GM12878 (cell line): ENCODE data around the gene LILRB5. TPM values are rescaled to one million over a fixed set of nuclear protein-coding genes. Genes with fewer than 3 reads are reported as not detected.

ENCODE experiments used
- ATAC-seq: fragments of 200-7000 bp; cut with Tn5 transposase; 3 replicates; pipeline ENCODE4 v1.9.1; 2020; ENCODE audit warnings: mild to moderate bottlenecking, moderate library complexity
- BruUV-seq: library from RNA; stranded (reverse); fragments of 400-500 nt; replicated peaks from 2 replicates; lab custom pipeline; 2021; lab: Mats Ljungman, UMichigan
- CTCF ChIA-PET: fragments of 300-600 bp; sonication (Branson Sonifier 250); formaldehyde crosslinking; extraction: SDS; loops from one replicate; lab custom pipeline; 2021; ENCODE audit warnings: inconsistent platforms; lab: Yijun Ruan, JAX
- POLR2A ChIA-PET: fragments of 350-600 bp; formaldehyde crosslinking; extraction: SDS; loops from one replicate; lab custom pipeline; 2021; ENCODE audit warnings: inconsistent platforms; lab: Charles Lee
- RAD21 ChIA-PET: fragments of 300-600 bp; sonication (Branson Sonifier 250); formaldehyde crosslinking; loops from one replicate; lab custom pipeline; 2023; ENCODE audit warnings: antibody characterized with exemption; ENCODE audit not compliant: unreplicated experiment; lab: Charles Lee
- SMC1A ChIA-PET: fragments of 300-600 bp; sonication (Branson Sonifier 250); formaldehyde crosslinking; loops from one replicate; lab custom pipeline; 2023; ENCODE audit not compliant: unreplicated experiment, uncharacterized antibody; lab: Charles Lee
- DNase-seq: peaks from one replicate; pipeline ENCODE4 v3.0.0-alpha.2; 2011; ENCODE audit warnings: low read depth, low spot score
- FAIRE-seq: peaks from 3 replicates; lab custom pipeline; 2011; peaks lifted over from hg19 to GRCh38; lab: Jason Lieb, UNC
- H2AFZ ChIP-seq: 2 replicates; pipeline ENCODE4 v1.6.0; 2011; ENCODE audit warnings: low read depth, low read length, control low read depth; ENCODE audit not compliant: control insufficient read depth
- H3K27ac ChIP-seq: 2 replicates; pipeline ENCODE4 v1.5.1; 2011; ENCODE audit warnings: control low read depth; ENCODE audit not compliant: control insufficient read depth, insufficient read depth
- H3K27me3 ChIP-seq, 2 experiments: replicated peaks in 1 of 2; 2 replicates each; pipeline versions ENCODE4 v1.6.0 to v1.6.1; 2011; ENCODE audit warnings: low read length in 1 of 2; ENCODE audit not compliant: control insufficient read depth in 2 of 2, insufficient read depth in 2 of 2
- H3K36me3 ChIP-seq, 2 experiments: 2 replicates each; pipeline ENCODE4 v1.5.1; 2011; ENCODE audit warnings: low read length in 1 of 2; ENCODE audit not compliant: control insufficient read depth in 2 of 2, insufficient read depth in 2 of 2
- H3K4me1 ChIP-seq: 2 replicates; pipeline ENCODE4 v1.6.1; 2011; ENCODE audit warnings: mild to moderate bottlenecking, low read length, moderate library complexity, mixed read lengths; ENCODE audit not compliant: control insufficient read depth, insufficient read depth
- H3K4me2 ChIP-seq: 2 replicates; pipeline ENCODE4 v1.6.0; 2011; ENCODE audit warnings: control low read depth; ENCODE audit not compliant: control insufficient read depth, insufficient read depth
- H3K4me3 ChIP-seq: fragments of 200-600 bp; sonication (generic); 2 replicates; pipeline ENCODE4 v1.5.1; 2016
- H3K79me2 ChIP-seq: 2 replicates; pipeline ENCODE4 v1.6.0; 2011; ENCODE audit warnings: low read length; ENCODE audit not compliant: control insufficient read depth, insufficient read depth
- H3K9ac ChIP-seq: 2 replicates; pipeline ENCODE4 v1.8.0; 2011; ENCODE audit warnings: low read length, control low read depth, mixed read lengths; ENCODE audit not compliant: control insufficient read depth, insufficient read depth
- H3K9me3 ChIP-seq: replicated peaks from 3 replicates; pipeline ENCODE4 v1.5.1; 2011; ENCODE audit warnings: mild to moderate bottlenecking, low read length; ENCODE audit not compliant: control insufficient read depth, insufficient read depth
- H4K20me1 ChIP-seq: 2 replicates; pipeline ENCODE4 v1.6.0; 2011; ENCODE audit not compliant: control insufficient read depth, insufficient read depth
- BMI1 ChIP-seq: fragments of 450-650 bp; IDR thresholded peaks from 2 replicates; pipeline ENCODE4 v1.6.1; 2016; ENCODE audit warnings: mild to moderate bottlenecking, moderate library complexity, borderline replicate concordance
- BRCA1 ChIP-seq: IDR thresholded peaks from 2 replicates; pipeline ENCODE4 v1.6.1; 2011; ENCODE audit warnings: low read depth, low read length, improper control_type of control experiment
- CBX5 ChIP-seq: sonication (generic); IDR thresholded peaks from 2 replicates; pipeline ENCODE4 v1.6.1; 2016; ENCODE audit warnings: low read depth, moderate library complexity, mild to moderate bottlenecking, inconsistent platforms
- CREM ChIP-seq: IDR thresholded peaks from 2 replicates; pipeline ENCODE4 v1.6.1; 2014; ENCODE audit warnings: antibody characterized with exemption, low read depth
- FOS ChIP-seq: IDR thresholded peaks from 3 replicates; pipeline ENCODE4 v1.6.1; 2011; ENCODE audit warnings: borderline replicate concordance; ENCODE audit not compliant: insufficient read length; ENCODE audit errors: extremely low read depth
- GATAD2B ChIP-seq: fragments of 450-650 bp; conservative IDR thresholded peaks from 2 replicates; pipeline ENCODE4 v1.6.1; 2017; ENCODE audit warnings: low read depth, mild to moderate bottlenecking, moderate library complexity
- MTA3 ChIP-seq: IDR thresholded peaks from 2 replicates; pipeline ENCODE4 v1.6.1; 2012; ENCODE audit warnings: low read length, inconsistent platforms, borderline replicate concordance
- RCOR1 ChIP-seq: conservative IDR thresholded peaks from 2 replicates; pipeline ENCODE4 v1.6.1; 2012; ENCODE audit warnings: low read depth, low read length, improper control_type of control experiment
- SIX5 ChIP-seq: IDR thresholded peaks from 2 replicates; pipeline ENCODE4 v1.6.1; 2011; ENCODE audit warnings: mild to moderate bottlenecking, low read depth, low read length, moderate library complexity; ENCODE audit not compliant: severe bottlenecking
- WGBS: methylation state at CpG from one replicate; pipeline ENCODE4 v1.1.6; 2016; ENCODE audit warnings: low lambda C conversion rate; ENCODE audit not compliant: insufficient replicate concordance, insufficient coverage; ENCODE audit errors: missing lambda C conversion rate; 5-methylcytosine and 5-hydroxymethylcytosine counted together
- in situ Hi-C: fragments of 300-500 bp; cut with MboI; formaldehyde crosslinking; loops from 9 replicates; pipeline ENCODE4 v1.14.3; 2018; ENCODE audit warnings: mixed read lengths
- intact Hi-C: fragments of 100-400 bp; cut with micrococcal nuclease; formaldehyde crosslinking; loops from one replicate; pipeline ENCODE4 v1.14.2; 2022; ENCODE audit not compliant: unreplicated experiment
- polyA plus RNA-seq, 11 experiments: library from polyadenylated mRNA; depleted of rRNA in 4 of 11; unstranded in 6 of 11; stranded (reverse) in 5 of 11; fragments of >200 nt; fragmentation: Nextera tagmentation in 4 of 11; fragmentation: Illumina TruSeq in 1 of 11; extraction: Ambion mirVana in 4 of 11; extraction: Trizol in 1 of 11; gene quantifications; 1 replicate in 1 of 11; 2 replicates in 10 of 11; pipeline versions ENCODE4 v1.2.1 to v1.2.3, GENCODE V29; 2011 to 2016; ENCODE audit warnings: inconsistent platforms in 2 of 11, missing spikeins in 2 of 11, low read depth in 1 of 11
- total RNA-seq, 4 experiments: library from RNA; depleted of rRNA in 3 of 4; stranded (reverse); fragments of >200 nt in 3 of 4; fragmentation: Illumina TruSeq in 1 of 4; extraction: Trizol in 1 of 4; gene quantifications; 2 replicates each; pipeline versions ENCODE4 v1.2.1 to v1.2.3, GENCODE V29; 2013 to 2021
- TF ChIP-seq, protein P1 (sequence below): fragments of 450-650 bp; IDR thresholded peaks from 2 replicates; pipeline ENCODE4 v1.6.1; 2017; ENCODE audit warnings: borderline replicate concordance
- TF ChIP-seq, protein P2 (sequence below): fragments of 450-650 bp; IDR thresholded peaks from 2 replicates; pipeline ENCODE4 v1.6.1; 2016; ENCODE audit warnings: mild to moderate bottlenecking
- TF ChIP-seq, protein P3 (sequence below): IDR thresholded peaks from 2 replicates; pipeline ENCODE4 v1.6.1; 2011; ENCODE audit warnings: mild to moderate bottlenecking, low read depth, low read length, moderate library complexity; ENCODE audit not compliant: insufficient replicate concordance
- TF ChIP-seq, protein P4 (sequence below): fragments of 450-650 bp; IDR thresholded peaks from 2 replicates; pipeline ENCODE4 v1.6.1; 2016; ENCODE audit warnings: mild to moderate bottlenecking

Gene LILRB5
- total and polyA plus RNA-seq, 10 of the 15 experiments (the other 5 are each of a cell fraction or from before 2014, with no cell fraction given) = 0.01 to 0.13 TPM; not detected in 8

DNA sequence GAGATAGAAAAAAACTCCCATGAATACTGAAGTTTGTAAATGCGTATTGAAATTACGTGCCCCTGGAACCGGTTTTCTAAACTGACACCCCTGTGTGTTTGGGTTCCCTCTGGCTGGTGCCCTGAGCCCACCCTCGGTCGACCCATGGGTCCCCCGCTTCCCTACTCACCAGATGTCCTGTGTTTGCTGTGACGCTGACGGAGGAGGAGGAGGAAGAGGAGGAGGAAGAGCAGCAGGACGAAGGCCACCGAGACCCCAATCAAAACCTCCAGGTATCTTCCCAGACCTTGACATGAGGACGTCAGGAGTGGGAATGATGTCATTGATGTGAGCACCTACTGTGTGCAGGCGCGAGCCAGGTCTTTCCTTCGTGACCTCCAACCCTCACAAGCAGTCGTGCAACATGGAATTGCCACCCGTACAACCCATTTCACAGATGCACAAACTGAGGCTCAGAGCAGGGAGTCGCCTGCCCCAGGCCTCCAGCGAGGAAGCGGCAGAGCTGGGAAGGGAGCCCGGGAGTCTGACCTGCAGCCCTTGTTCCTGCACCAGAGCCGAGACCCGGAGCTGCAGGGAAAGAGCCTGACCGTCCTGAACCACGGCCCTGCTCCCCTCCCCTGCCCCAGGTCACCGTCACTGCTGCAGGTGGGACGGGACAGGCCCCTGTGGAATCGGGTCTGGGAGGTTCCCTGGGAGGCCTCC is 38.0 kb downstream of the LILRB5 start:
- FAIRE-seq (no peak), DNase-seq (no peak), ATAC-seq (no peak)
- no peak overlapping the region for H2AFZ ChIP-seq
- ChIA-PET SMC1A (no interaction called here), CTCF (no interaction called here), RAD21 (no interaction called here), POLR2A (no interaction called here)
- in situ Hi-C loops = no loop called here
- no peak overlapping the region for H3K4me2 ChIP-seq
- no peak overlapping the region for H3K27ac ChIP-seq
- BruUV-seq = no TSS peak
- no peaks in the 10 kb centered on the region for H3K9me3 ChIP-seq
- no peaks in the 10 kb centered on the region for H3K36me3 ChIP-seq
- no peaks in the 10 kb centered on the region for H4K20me1 ChIP-seq
- 63% methylated on average over 27 of the region's 27 CpGs for whole genome bisulfite sequencing
- no peaks in the 10 kb centered on the region for H3K27me3 ChIP-seq
- no peak overlapping the region for H3K9ac ChIP-seq
- intact Hi-C loops = no loop called here
- no peak overlapping the region for H3K4me3 ChIP-seq
- H3K79me2 ChIP-seq = no peaks in the 10 kb centered on the region
- TF ChIP-seq BRCA1 (no peak), CBX5 (no peak), MTA3 (no peak), RCOR1 (no peak), GATAD2B (no peak), CREM (no peak), FOS (no peak), SIX5 (no peak), BMI1 (no peak)
- TF ChIP-seq, protein P1, sequence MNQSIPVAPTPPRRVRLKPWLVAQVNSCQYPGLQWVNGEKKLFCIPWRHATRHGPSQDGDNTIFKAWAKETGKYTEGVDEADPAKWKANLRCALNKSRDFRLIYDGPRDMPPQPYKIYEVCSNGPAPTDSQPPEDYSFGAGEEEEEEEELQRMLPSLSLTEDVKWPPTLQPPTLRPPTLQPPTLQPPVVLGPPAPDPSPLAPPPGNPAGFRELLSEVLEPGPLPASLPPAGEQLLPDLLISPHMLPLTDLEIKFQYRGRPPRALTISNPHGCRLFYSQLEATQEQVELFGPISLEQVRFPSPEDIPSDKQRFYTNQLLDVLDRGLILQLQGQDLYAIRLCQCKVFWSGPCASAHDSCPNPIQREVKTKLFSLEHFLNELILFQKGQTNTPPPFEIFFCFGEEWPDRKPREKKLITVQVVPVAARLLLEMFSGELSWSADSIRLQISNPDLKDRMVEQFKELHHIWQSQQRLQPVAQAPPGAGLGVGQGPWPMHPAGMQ = no peak
- TF ChIP-seq, protein P2, sequence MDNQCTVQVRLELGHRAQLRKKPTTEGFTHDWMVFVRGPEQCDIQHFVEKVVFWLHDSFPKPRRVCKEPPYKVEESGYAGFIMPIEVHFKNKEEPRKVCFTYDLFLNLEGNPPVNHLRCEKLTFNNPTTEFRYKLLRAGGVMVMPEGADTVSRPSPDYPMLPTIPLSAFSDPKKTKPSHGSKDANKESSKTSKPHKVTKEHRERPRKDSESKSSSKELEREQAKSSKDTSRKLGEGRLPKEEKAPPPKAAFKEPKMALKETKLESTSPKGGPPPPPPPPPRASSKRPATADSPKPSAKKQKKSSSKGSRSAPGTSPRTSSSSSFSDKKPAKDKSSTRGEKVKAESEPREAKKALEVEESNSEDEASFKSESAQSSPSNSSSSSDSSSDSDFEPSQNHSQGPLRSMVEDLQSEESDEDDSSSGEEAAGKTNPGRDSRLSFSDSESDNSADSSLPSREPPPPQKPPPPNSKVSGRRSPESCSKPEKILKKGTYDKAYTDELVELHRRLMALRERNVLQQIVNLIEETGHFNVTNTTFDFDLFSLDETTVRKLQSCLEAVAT = no peak
- TF ChIP-seq, protein P3, sequence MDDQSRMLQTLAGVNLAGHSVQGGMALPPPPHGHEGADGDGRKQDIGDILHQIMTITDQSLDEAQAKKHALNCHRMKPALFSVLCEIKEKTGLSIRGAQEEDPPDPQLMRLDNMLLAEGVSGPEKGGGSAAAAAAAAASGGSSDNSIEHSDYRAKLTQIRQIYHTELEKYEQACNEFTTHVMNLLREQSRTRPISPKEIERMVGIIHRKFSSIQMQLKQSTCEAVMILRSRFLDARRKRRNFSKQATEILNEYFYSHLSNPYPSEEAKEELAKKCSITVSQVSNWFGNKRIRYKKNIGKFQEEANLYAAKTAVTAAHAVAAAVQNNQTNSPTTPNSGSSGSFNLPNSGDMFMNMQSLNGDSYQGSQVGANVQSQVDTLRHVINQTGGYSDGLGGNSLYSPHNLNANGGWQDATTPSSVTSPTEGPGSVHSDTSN = no peak
- TF ChIP-seq, protein P4, sequence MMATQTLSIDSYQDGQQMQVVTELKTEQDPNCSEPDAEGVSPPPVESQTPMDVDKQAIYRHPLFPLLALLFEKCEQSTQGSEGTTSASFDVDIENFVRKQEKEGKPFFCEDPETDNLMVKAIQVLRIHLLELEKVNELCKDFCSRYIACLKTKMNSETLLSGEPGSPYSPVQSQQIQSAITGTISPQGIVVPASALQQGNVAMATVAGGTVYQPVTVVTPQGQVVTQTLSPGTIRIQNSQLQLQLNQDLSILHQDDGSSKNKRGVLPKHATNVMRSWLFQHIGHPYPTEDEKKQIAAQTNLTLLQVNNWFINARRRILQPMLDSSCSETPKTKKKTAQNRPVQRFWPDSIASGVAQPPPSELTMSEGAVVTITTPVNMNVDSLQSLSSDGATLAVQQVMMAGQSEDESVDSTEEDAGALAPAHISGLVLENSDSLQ = no peak
- H3K4me1 ChIP-seq = no peaks in the 10 kb centered on the region
